Measurements from ENCODE around the gene MEX3C.

Gene MEX3C

DNA sequence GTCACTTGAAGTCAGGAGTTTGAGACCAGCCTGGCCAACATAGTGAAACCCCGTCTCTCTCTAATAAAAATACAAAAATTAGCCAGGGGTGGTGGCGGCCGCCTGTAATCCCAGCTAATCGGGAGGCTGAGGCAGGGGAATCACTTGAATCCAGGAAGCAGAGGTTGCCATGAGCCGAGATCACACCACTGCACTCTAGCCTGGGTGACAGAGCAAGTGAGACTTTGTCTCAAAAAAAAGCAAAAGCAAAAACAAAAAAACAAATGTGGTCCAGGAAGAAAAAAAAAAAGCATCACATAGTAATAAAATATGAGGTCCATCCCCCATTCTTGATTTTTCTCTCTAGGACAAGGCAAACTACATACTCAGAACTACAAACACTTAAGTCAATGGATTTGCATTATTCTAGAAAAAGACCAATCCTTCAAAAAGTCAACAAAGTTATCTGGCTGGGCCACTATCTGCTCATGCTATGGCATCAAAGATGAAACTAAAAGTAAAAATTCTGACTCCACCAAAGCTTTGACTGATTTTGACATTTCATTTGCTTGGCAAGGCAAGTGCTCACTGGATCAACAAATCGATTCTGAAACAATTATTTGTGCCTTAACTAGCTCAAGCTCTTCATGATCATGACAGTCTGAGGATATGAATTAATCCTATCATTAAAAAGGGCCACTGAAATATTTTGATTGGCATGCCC, 28.4 kb downstream of the MEX3C start:
- Histone ChIP-seq H2AFZ (ENCODE audit: low read depth, low read length, severe bottlenecking) (no peak overlapping the region), H3K9ac (ENCODE audit: low read length) (no peak overlapping the region), H3K79me2 (ENCODE audit: insufficient read depth, low read length) (peaks cover 24% of the 10 kb centered on the region), H3K4me2 (ENCODE audit: low read depth, low read length, poor library complexity, severe bottlenecking) (no peak overlapping the region), H3K27me3 (ENCODE audit: low read length) (no peaks in the 10 kb centered on the region), H3K27ac (ENCODE audit: low read depth, low read length) (no peak overlapping the region), H3K36me3 (ENCODE audit: low read length) (peaks cover 11% of the 10 kb centered on the region), H3F3A (ENCODE audit: insufficient read depth) (peaks cover 22% of the 10 kb centered on the region), H4K20me1 (ENCODE audit: low read depth, low read length) (peaks cover 10% of the 10 kb centered on the region), H3K9me2 (replicated peaks; ENCODE audit: insufficient read depth, low read length) (no peaks in the 10 kb centered on the region), H3K4me3 (ENCODE audit: insufficient read depth, low read length, poor library complexity, severe bottlenecking) (no peak overlapping the region), H3K9me3 (ENCODE audit: insufficient read depth, low read length) (no peaks in the 10 kb centered on the region)
- no peak for TF ChIP-seq EZH2phosphoT487 (conservative IDR thresholded peaks at IDR 0.05; ENCODE audit: low read length)
- TF ChIP-seq, protein P1, sequence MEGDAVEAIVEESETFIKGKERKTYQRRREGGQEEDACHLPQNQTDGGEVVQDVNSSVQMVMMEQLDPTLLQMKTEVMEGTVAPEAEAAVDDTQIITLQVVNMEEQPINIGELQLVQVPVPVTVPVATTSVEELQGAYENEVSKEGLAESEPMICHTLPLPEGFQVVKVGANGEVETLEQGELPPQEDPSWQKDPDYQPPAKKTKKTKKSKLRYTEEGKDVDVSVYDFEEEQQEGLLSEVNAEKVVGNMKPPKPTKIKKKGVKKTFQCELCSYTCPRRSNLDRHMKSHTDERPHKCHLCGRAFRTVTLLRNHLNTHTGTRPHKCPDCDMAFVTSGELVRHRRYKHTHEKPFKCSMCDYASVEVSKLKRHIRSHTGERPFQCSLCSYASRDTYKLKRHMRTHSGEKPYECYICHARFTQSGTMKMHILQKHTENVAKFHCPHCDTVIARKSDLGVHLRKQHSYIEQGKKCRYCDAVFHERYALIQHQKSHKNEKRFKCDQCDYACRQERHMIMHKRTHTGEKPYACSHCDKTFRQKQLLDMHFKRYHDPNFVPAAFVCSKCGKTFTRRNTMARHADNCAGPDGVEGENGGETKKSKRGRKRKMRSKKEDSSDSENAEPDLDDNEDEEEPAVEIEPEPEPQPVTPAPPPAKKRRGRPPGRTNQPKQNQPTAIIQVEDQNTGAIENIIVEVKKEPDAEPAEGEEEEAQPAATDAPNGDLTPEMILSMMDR (IDR thresholded peaks at IDR 0.05; ENCODE audit: insufficient read depth, low read length, poor library complexity, severe bottlenecking): no peak

DNA sequence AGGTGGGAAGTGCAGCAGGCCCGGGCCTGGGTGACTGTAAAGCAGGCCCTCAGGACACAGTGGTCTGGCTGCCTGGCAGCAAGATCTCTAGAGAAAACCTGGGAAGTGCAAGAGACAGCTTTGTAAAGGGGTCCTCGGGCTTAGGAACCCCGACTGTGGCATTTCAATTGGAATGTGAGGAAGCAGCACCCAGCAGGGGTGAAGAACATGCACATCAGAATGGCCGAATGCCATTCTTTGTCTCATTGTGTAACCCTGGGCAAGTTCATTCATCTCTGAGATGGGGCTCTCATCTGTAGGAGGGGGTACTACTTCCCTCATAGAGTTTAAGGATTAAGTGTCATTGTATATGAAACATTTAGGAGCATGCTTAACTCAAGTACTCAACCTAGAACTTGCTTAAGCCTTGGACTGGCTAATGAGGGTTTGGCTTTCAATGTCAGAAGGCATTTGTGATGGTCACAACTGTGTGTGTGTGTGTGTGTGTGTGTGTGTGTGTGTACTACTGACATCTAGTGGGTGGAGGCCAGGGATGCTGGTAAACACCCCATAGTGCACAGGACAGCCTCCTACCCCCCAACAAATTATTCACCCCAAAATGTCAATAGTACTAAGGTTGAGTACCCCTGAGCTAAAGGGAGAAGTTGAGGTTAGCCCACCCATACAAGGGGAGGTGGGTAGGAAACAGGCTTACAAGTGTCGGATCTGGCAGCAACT, 29.3 kb downstream of the MEX3C start:
- Histone ChIP-seq H2AFZ (ENCODE audit: low read depth, low read length, severe bottlenecking) (no peak overlapping the region), H3K9ac (ENCODE audit: low read length) (no peak overlapping the region), H4K20me1 (ENCODE audit: low read depth, low read length) (0 out of 2 replicates have a peak, but pooled peaks cover 5% of the 10 kb centered on the region), H3K4me3 (ENCODE audit: insufficient read depth, low read length, poor library complexity, severe bottlenecking) (no peak overlapping the region), H3K9me2 (replicated peaks; ENCODE audit: insufficient read depth, low read length) (no peaks in the 10 kb centered on the region), H3K36me3 (ENCODE audit: low read length) (peaks cover 7% of the 10 kb centered on the region), H3K27me3 (ENCODE audit: low read length) (no peaks in the 10 kb centered on the region), H3K4me2 (ENCODE audit: low read depth, low read length, poor library complexity, severe bottlenecking) (no peak overlapping the region), H3K27ac (ENCODE audit: low read depth, low read length) (no peak overlapping the region), H3F3A (ENCODE audit: insufficient read depth) (peaks cover 20% of the 10 kb centered on the region), H3K79me2 (ENCODE audit: insufficient read depth, low read length) (peaks cover 15% of the 10 kb centered on the region; the same call in 1 of the 2 replicates), H3K9me3 (ENCODE audit: insufficient read depth, low read length) (no peaks in the 10 kb centered on the region)
- TF ChIP-seq EZH2phosphoT487 (conservative IDR thresholded peaks at IDR 0.05; ENCODE audit: low read length): no peak
- TF ChIP-seq, protein P1 (IDR thresholded peaks at IDR 0.05; ENCODE audit: insufficient read depth, low read length, poor library complexity, severe bottlenecking): peak; percentile 75

DNA sequence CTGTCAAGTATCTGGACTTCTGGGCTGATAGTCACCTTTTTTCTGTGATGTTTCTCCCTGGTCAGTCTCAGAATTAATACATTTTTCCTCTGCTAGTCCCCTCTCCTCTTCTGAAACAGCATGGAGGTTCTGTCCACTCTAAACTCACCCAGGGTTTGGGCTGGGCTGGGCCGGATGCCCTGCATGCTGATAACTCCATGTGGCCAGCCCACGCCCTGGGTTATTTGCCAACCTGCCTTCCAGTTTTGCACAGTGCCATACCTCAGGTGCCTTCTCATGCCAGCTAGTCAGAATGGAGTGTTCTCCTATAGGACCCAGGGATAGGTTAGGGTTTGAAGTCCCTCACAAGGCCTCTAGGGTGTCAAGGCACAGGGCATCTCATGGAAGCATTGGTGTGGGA, 32.2 kb downstream of the MEX3C start:
- TF ChIP-seq, protein P1 (IDR thresholded peaks at IDR 0.05; ENCODE audit: insufficient read depth, low read length, poor library complexity, severe bottlenecking): no peak
- TF ChIP-seq EZH2phosphoT487 (conservative IDR thresholded peaks at IDR 0.05; ENCODE audit: low read length): no peak
- no peak overlapping the region for H3K9ac ChIP-seq (ENCODE audit: low read length)
- no peak overlapping the region for H3K27ac ChIP-seq (ENCODE audit: low read depth, low read length)
- no peak overlapping the region for H3K4me2 ChIP-seq (ENCODE audit: low read depth, low read length, poor library complexity, severe bottlenecking)
- H3K79me2 ChIP-seq (ENCODE audit: insufficient read depth, low read length): no peaks in the 10 kb centered on the region
- H3K9me3 ChIP-seq (ENCODE audit: insufficient read depth, low read length): no peaks in the 10 kb centered on the region
- H3K27me3 ChIP-seq (ENCODE audit: low read length): no peaks in the 10 kb centered on the region
- no peaks in the 10 kb centered on the region for H3K36me3 ChIP-seq (ENCODE audit: low read length)
- no peaks in the 10 kb centered on the region for H3K9me2 ChIP-seq (replicated peaks; ENCODE audit: insufficient read depth, low read length)
- no peak overlapping the region for H3K4me3 ChIP-seq (ENCODE audit: insufficient read depth, low read length, poor library complexity, severe bottlenecking)
- peaks cover 11% of the 10 kb centered on the region for H3F3A ChIP-seq (ENCODE audit: insufficient read depth)
- no peaks in the 10 kb centered on the region for H4K20me1 ChIP-seq (ENCODE audit: low read depth, low read length)
- no peak overlapping the region for H2AFZ ChIP-seq (ENCODE audit: low read depth, low read length, severe bottlenecking)

Measured in SU-DHL-6 (cell line).